Cardiac muscle cell (in vitro differentiated cells and primary cell): Measurements from ENCODE around the gene PCDHGB1. TPM values are rescaled to one million over a fixed set of nuclear protein-coding genes. Genes with fewer than 3 reads are reported as not detected.
"Not testable (repeated sequence)": the region's sequence is repeated elsewhere in the genome, so short reads cannot be mapped to it uniquely, and the experiment has no call there.

Experiments
- DNase-seq, 2 donors: peaks; one replicate each; pipeline versions ENCODE4 v3.0.0 to v3.0.0-alpha.2; 2010 to 2017; ENCODE audit warnings: low read depth in 1 of 2, low spot score in 1 of 2
- H3K27ac ChIP-seq: fragments of 200-600 bp; sonication (generic); 2 replicates; pipeline ENCODE4 v1.5.1; 2016
- H3K27me3 ChIP-seq: fragments of 200-600 bp; sonication (generic); 2 replicates; pipeline ENCODE4 v1.6.0; 2016; ENCODE audit warnings: control low read depth
- H3K36me3 ChIP-seq: fragments of 200-600 bp; sonication (generic); 2 replicates; pipeline ENCODE4 v1.5.1; 2016; ENCODE audit warnings: control low read depth
- H3K4me1 ChIP-seq: fragments of 200-600 bp; sonication (generic); 2 replicates; pipeline ENCODE4 v1.8.1; 2017; ENCODE audit warnings: low read depth, mild to moderate bottlenecking, mixed run types
- H3K4me3 ChIP-seq: fragments of 200-600 bp; sonication (generic); 2 replicates; pipeline ENCODE4 v1.5.1; 2016; ENCODE audit warnings: mild to moderate bottlenecking
- H3K9me3 ChIP-seq: fragments of 200-600 bp; sonication (generic); 2 replicates; pipeline ENCODE4 v1.5.1; 2017; ENCODE audit warnings: low read depth, mild to moderate bottlenecking, control low read depth
- polyA plus RNA-seq: library from polyadenylated mRNA; unstranded; fragments of >200 nt; fragmentation: Nextera tagmentation; extraction: Ambion mirVana; gene quantifications from 2 replicates; pipeline ENCODE4 v1.2.1, GENCODE V29; 2016
- total RNA-seq: library from RNA; depleted of rRNA; stranded (reverse); fragments of >200 nt; gene quantifications from 2 replicates; pipeline ENCODE4 v1.2.3, GENCODE V29; 2016
- TF ChIP-seq, protein P1 (sequence below): IDR thresholded peaks from 2 replicates; pipeline ENCODE4 v1.5.1; 2012; ENCODE audit warnings: low read depth, mild to moderate bottlenecking, low read length

PCDHGB1 gene
- total and polyA plus RNA-seq, 2 experiments from 2014 or later = 0.32 to 3.7 TPM

DNA sequence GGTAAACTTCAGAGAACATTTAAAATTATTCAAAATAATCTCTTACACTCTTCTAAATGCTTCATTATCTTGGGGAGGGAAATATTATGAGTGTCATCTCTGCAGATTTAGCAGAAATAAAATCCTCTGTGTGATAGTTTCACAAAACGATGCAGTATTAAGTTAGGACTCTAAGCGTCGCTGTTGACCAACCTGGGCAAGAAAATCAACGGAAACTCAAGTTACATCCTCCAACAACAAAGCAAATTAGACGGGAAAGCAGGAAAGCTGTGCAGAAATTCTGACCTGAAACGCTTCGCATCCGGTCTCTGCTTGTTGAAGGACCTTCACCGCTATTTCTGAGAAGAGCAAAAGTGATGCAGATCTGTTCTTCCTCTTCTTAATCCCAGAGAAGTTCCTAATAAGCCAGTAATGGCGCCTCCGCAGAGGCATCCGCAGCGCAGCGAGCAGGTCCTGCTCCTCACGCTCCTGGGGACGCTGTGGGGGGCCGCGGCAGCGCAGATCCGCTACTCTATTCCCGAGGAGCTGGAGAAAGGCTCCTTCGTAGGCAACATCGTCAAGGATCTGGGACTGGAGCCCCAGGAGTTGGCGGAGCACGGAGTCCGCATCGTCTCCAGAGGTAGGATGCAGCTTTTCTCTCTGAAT lies 23.9 kb downstream of the PCDHGB1 start, which contains the start of gene PCDHGA6:
PCDHGA6 (plus strand) TSS at position 219 of the 645 bp plus-strand sequence; CDS start at position 412, 193 bp downstream.
- no peaks in the 10 kb centered on the region for H3K9me3 ChIP-seq
- DNase-seq = peak in 1 of 2 donors; percentile 31
- no peak within 1 kb of the TSS for H3K4me3 ChIP-seq

DNA sequence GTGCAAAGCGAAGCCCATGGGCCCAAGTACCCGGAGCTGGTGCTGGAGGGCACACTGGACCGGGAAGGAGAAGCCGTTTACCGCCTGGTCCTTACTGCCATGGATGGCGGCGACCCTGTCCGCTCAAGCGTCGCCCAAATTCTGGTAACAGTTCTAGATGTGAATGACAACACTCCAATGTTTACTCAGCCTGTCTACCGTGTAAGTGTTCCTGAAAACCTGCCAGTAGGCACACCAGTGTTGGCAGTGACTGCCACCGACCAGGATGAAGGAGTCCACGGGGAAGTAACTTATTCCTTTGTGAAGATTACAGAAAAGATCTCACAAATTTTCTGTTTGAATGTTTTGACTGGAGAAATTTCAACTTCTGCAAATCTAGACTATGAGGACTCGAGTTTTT lies 24.7 kb downstream of the PCDHGB1 start:
- no peak overlapping the region for H3K4me3 ChIP-seq

More for the DNA sequence above, 23.9 kb downstream of the PCDHGB1 start, which contains the start of gene PCDHGA6:
- no peak within 1 kb of the TSS for H3K27ac ChIP-seq
- no peaks in the 10 kb centered on the region for H3K27me3 ChIP-seq
- no peaks in the 10 kb centered on the region for H3K36me3 ChIP-seq
- no peaks in the 10 kb centered on the region for H3K4me1 ChIP-seq
- TF ChIP-seq, protein P1, sequence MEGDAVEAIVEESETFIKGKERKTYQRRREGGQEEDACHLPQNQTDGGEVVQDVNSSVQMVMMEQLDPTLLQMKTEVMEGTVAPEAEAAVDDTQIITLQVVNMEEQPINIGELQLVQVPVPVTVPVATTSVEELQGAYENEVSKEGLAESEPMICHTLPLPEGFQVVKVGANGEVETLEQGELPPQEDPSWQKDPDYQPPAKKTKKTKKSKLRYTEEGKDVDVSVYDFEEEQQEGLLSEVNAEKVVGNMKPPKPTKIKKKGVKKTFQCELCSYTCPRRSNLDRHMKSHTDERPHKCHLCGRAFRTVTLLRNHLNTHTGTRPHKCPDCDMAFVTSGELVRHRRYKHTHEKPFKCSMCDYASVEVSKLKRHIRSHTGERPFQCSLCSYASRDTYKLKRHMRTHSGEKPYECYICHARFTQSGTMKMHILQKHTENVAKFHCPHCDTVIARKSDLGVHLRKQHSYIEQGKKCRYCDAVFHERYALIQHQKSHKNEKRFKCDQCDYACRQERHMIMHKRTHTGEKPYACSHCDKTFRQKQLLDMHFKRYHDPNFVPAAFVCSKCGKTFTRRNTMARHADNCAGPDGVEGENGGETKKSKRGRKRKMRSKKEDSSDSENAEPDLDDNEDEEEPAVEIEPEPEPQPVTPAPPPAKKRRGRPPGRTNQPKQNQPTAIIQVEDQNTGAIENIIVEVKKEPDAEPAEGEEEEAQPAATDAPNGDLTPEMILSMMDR = peak; percentile 43

DNA sequence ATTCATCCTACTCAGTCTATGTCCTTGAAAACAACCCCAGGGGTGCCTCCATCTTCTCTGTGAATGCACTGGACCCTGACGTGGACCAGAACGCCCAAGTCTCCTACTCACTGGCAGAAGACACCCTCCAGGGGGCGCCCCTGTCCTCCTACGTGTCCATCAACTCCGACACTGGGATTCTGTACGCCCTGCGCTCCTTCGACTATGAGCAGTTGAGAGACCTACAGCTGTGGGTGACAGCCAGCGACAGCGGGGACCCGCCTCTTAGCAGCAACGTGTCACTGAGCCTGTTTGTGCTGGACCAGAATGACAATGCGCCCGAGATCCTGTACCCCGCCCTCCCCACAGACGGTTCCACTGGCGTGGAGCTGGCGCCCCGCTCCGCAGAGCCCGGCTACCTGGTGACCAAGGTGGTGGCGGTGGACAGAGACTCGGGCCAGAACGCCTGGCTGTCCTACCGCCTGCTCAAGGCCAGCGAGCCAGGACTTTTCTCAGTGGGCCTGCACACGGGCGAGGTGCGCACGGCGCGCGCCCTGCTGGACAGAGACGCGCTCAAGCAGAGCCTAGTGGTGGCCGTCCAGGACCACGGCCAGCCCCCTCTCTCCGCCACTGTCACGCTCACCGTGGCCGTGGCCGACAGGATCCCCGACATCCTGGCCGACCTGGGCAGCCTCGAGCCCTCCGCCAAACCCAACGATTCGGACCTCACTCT lies 25.7 kb downstream of the PCDHGB1 start:
- H3K27ac ChIP-seq, H3K4me3 ChIP-seq, H3K4me1 ChIP-seq, H3K9me3 ChIP-seq, H3K36me3 ChIP-seq, DNase-seq, H3K27me3 ChIP-seq: not testable (repeated sequence)

More for the DNA sequence above, 24.7 kb downstream of the PCDHGB1 start:
- H3K9me3 ChIP-seq = no peaks in the 10 kb centered on the region
- H3K4me1 ChIP-seq = no peaks in the 10 kb centered on the region
- no peaks in the 10 kb centered on the region for H3K27me3 ChIP-seq
- TF ChIP-seq, protein P1 = no peak
- H3K36me3 ChIP-seq = no peaks in the 10 kb centered on the region
- H3K27ac ChIP-seq = no peak overlapping the region
- DNase-seq = no peak

DNA sequence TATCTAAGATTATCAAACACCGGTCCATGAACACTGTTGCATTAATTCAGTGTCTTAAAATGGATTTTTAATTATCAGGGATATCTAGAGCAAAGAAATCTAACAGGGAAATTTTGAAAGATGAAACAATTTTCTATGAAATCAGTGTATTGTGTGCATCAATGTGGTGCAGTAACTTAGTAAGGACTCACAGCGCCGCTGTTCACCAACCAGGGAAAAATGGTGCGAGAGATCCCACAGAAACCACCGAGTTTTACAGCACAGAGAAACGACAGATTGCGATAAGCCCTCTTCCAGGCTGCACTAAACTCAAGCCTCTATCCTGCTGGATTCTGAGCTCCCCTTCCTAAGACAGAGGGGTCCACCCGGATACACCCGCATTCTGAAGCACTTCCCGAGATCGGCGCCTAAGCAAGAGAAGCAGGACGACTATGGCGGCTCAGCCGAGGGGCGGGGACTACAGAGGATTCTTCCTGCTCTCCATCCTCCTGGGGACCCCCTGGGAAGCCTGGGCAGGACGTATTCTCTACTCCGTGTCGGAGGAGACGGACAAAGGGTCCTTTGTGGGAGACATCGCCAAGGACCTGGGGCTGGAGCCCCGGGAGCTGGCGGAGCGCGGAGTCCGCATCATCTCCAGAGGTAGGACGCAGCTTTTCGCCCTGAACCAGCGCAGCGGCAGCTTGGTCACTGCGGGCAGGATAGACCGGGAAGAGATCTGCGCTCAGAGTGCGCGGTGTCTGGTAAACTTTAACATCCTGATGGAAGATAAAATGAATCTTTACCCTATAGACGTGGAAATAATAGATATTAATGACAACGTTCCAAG lies 32.8 kb downstream of the PCDHGB1 start, which contains the start of gene PCDHGA7:
PCDHGA7 (plus strand) TSS at position 274 of the 826 bp plus-strand sequence; CDS start at position 432, 158 bp downstream.
- no peaks in the 10 kb centered on the region for H3K36me3 ChIP-seq
- TF ChIP-seq, protein P1 = peak; percentile 33
- H3K27ac ChIP-seq = no peak within 1 kb of the TSS
- H3K27me3 ChIP-seq = no peaks in the 10 kb centered on the region
- no peaks in the 10 kb centered on the region for H3K4me1 ChIP-seq
- peak in 1 of 2 donors; percentile 38 for DNase-seq
- no peak within 1 kb of the TSS for H3K4me3 ChIP-seq
- H3K9me3 ChIP-seq = no peaks in the 10 kb centered on the region

DNA sequence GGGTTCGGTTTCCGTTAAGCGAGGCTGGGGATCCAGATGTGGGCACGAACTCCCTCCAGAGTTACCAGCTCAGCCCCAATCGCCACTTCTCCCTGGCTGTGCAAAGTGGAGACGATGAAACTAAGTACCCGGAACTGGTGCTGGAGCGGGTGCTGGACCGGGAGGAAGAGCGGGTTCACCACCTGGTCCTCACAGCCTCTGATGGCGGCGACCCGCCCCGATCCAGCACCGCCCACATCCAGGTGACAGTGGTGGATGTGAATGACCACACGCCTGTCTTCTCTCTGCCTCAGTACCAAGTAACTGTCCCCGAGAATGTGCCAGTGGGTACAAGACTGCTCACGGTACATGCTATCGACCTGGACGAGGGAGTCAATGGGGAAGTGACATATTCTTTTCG lies 33.4 kb downstream of the PCDHGB1 start:
- TF ChIP-seq, protein P1 = no peak
- Histone ChIP-seq H3K4me3 (no peak overlapping the region), H3K27ac (no peak overlapping the region), H3K9me3 (no peaks in the 10 kb centered on the region), H3K4me1 (no peaks in the 10 kb centered on the region), H3K27me3 (no peaks in the 10 kb centered on the region), H3K36me3 (no peaks in the 10 kb centered on the region)
- no peak for DNase-seq
